SK-N-SH treated with all-trans-retinoic acid at 6 μM for 48 hours (cell line): ENCODE data around the gene SFT2D2.
"Not testable (repeated sequence)": the region's sequence is repeated elsewhere in the genome, so short reads cannot be mapped to it uniquely, and the experiment has no call there.

Source experiments
- ATAC-seq: fragments of 200-7000 bp; cut with Tn5 transposase; 3 replicates; pipeline ENCODE4 v1.9.1; 2020; ENCODE audit warnings: mild to moderate bottlenecking, moderate library complexity
- BACH2 ChIP-seq: fragments of 250-450 bp; sonication (Bioruptor Pico); IDR thresholded peaks from 2 replicates; pipeline ENCODE4 v1.9.0; 2021; ENCODE audit warnings: mild to moderate bottlenecking, borderline replicate concordance
- CREB5 ChIP-seq: fragments of 250-450 bp; sonication (Bioruptor Pico); IDR thresholded peaks from 2 replicates; pipeline ENCODE4 v1.5.1; 2020; ENCODE audit warnings: low read depth, mild to moderate bottlenecking, moderate library complexity
- CSDC2 ChIP-seq: fragments of 250-450 bp; sonication (Bioruptor Pico); IDR thresholded peaks from 2 replicates; pipeline ENCODE4 v1.5.0; 2020; ENCODE audit warnings: mild to moderate bottlenecking, moderate library complexity
- ESRRG ChIP-seq: fragments of 250-450 bp; sonication (Bioruptor Pico); IDR thresholded peaks from 2 replicates; pipeline ENCODE4 v1.6.1; 2021; ENCODE audit warnings: mild to moderate bottlenecking
- GLIS3 ChIP-seq: fragments of 250-450 bp; sonication (Bioruptor Pico); IDR thresholded peaks from 2 replicates; pipeline ENCODE4 v1.5.0; 2020; ENCODE audit warnings: mild to moderate bottlenecking, moderate library complexity
- ISL1 ChIP-seq: fragments of 250-450 bp; sonication (Bioruptor Pico); IDR thresholded peaks from 2 replicates; pipeline ENCODE4 v2.1.2; 2022; ENCODE audit warnings: mild to moderate bottlenecking, moderate library complexity
- OSR1 ChIP-seq: fragments of 250-450 bp; sonication (Bioruptor Pico); IDR thresholded peaks from 2 replicates; pipeline ENCODE4 v1.8.0; 2022; ENCODE audit warnings: moderate library complexity, mild to moderate bottlenecking, inconsistent platforms
- PATZ1 ChIP-seq: fragments of 250-450 bp; sonication (Bioruptor Pico); IDR thresholded peaks from 2 replicates; pipeline ENCODE4 v1.8.0; 2020; ENCODE audit warnings: mild to moderate bottlenecking, moderate library complexity, borderline replicate concordance
- PPARA ChIP-seq: fragments of 250-450 bp; sonication (Bioruptor Pico); IDR thresholded peaks from 2 replicates; pipeline ENCODE4 v1.5.0; 2020; ENCODE audit warnings: mild to moderate bottlenecking, borderline replicate concordance
- RARB ChIP-seq: fragments of 250-450 bp; sonication (Bioruptor Pico); IDR thresholded peaks from 2 replicates; pipeline ENCODE4 v1.8.0; 2021; ENCODE audit warnings: mild to moderate bottlenecking, moderate library complexity
- SNAI2 ChIP-seq: fragments of 250-450 bp; sonication (Bioruptor Pico); IDR thresholded peaks from 2 replicates; pipeline ENCODE4 v1.5.0; 2020; ENCODE audit warnings: mild to moderate bottlenecking, moderate library complexity
- TCF4 ChIP-seq: fragments of 250-450 bp; sonication (Bioruptor Pico); IDR thresholded peaks from 2 replicates; pipeline ENCODE4 v1.8.0; 2021; ENCODE audit warnings: mild to moderate bottlenecking, moderate library complexity, borderline replicate concordance
- TOX ChIP-seq: fragments of 250-450 bp; sonication (Bioruptor Pico); IDR thresholded peaks from 2 replicates; pipeline ENCODE4 v1.8.0; 2021; ENCODE audit warnings: mild to moderate bottlenecking, moderate library complexity, borderline replicate concordance
- TSHZ2 ChIP-seq: fragments of 250-450 bp; sonication (Bioruptor Pico); IDR thresholded peaks from 2 replicates; pipeline ENCODE4 v1.5.0; 2020; ENCODE audit warnings: mild to moderate bottlenecking, moderate library complexity
- ZC3H10 ChIP-seq: fragments of 250-450 bp; sonication (Bioruptor Pico); IDR thresholded peaks from 2 replicates; pipeline ENCODE4 v1.5.1; 2021; ENCODE audit warnings: mild to moderate bottlenecking, moderate library complexity
- ZNF565 ChIP-seq: fragments of 450-650 bp; formaldehyde crosslinking; conservative IDR thresholded peaks from 2 replicates; pipeline ENCODE4 v1.5.0; 2020; ENCODE audit warnings: low read depth, mild to moderate bottlenecking, moderate library complexity
- ZNF70 ChIP-seq: fragments of 450-650 bp; formaldehyde crosslinking; IDR thresholded peaks from 2 replicates; pipeline ENCODE4 v1.5.0; 2020; ENCODE audit warnings: mild to moderate bottlenecking, moderate library complexity

SFT2D2 gene

GRCh38 chr1:168202941-168203654 lies 22.7 kb upstream of the SFT2D2 start:
- ATAC-seq, result no peak; the same call in 2 of the 3 replicates

GRCh38 chr1:168206111-168206510 lies 19.7 kb upstream of the SFT2D2 start:
- TF ChIP-seq RARB (CRISPR knock-in tag) (no peak), ZC3H10 (CRISPR knock-in tag) (no peak), BACH2 (CRISPR knock-in tag) (no peak), ZNF70 (CRISPR knock-in tag) (no peak), GLIS3 (no peak), OSR1 (CRISPR knock-in tag) (no peak), PATZ1 (CRISPR knock-in tag) (no peak), TSHZ2 (CRISPR knock-in tag) (no peak), PPARA (CRISPR knock-in tag) (no peak), CREB5 (CRISPR knock-in tag) (no peak)
- no peak for ATAC-seq

More at GRCh38 chr1:168202941-168203654, 22.7 kb upstream of the SFT2D2 start:
- TF ChIP-seq PATZ1 (CRISPR knock-in tag) (no peak), CSDC2 (CRISPR knock-in tag) (no peak), TOX (no peak), SNAI2 (CRISPR knock-in tag) (no peak), OSR1 (CRISPR knock-in tag) (no peak)

- ATAC-seq, result not testable (repeated sequence)
These were observed 18.1 kb upstream of the SFT2D2 start for GRCh38 chr1:168207673-168208072.

- no peak for ATAC-seq
- TF ChIP-seq RARB (CRISPR knock-in tag), result no peak
- no peak for TF ChIP-seq ESRRG (CRISPR knock-in tag)
These were observed 15.5 kb upstream of the SFT2D2 start for GRCh38 chr1:168210312-168210711.

GRCh38 chr1:168213349-168213748 lies 12.5 kb upstream of the SFT2D2 start:
- TF ChIP-seq ZNF565 (CRISPR knock-in tag) (no peak), ESRRG (CRISPR knock-in tag) (no peak), PATZ1 (CRISPR knock-in tag) (no peak), TCF4 (CRISPR knock-in tag) (no peak), ISL1 (CRISPR knock-in tag) (no peak), ZC3H10 (CRISPR knock-in tag) (no peak), BACH2 (CRISPR knock-in tag) (no peak), RARB (CRISPR knock-in tag) (no peak), CREB5 (CRISPR knock-in tag) (no peak), CSDC2 (CRISPR knock-in tag) (no peak)
- no peak for ATAC-seq
